AG04449 (cell line): Measurements from ENCODE around the gene ADAMTSL4.

Experiments used
- CTCF ChIA-PET: fragments of 350-600 bp; formaldehyde crosslinking; extraction: SDS; loops from one replicate; lab custom pipeline; 2021; ENCODE audit warnings: antibody characterized with exemption; lab: Yijun Ruan, JAX
- POLR2A ChIA-PET: fragments of 400-600, 350-600 bp; formaldehyde crosslinking; extraction: SDS; loops from one replicate; lab custom pipeline; 2020; ENCODE audit warnings: antibody characterized with exemption, inconsistent platforms; lab: Yijun Ruan, JAX
- DNase-seq: peaks from one replicate; pipeline ENCODE4 v3.0.0-alpha.2; 2010; ENCODE audit warnings: low read depth, low spot score
- H3K4me3 ChIP-seq: 2 replicates; pipeline ENCODE4 v1.5.1; 2011; ENCODE audit warnings: low read depth, mild to moderate bottlenecking, control low read depth, low read length
- CTCF ChIP-seq: IDR thresholded peaks from one replicate; pipeline ENCODE4 v1.5.1; 2011; ENCODE audit warnings: mild to moderate bottlenecking, moderate library complexity, low read length, control low read depth, inconsistent platforms; ENCODE audit not compliant: insufficient read depth; ENCODE audit errors: missing control alignments

The ADAMTSL4 gene

GRCh38 chr1:150551784-150552127, 2.5 kb downstream of the ADAMTSL4 start:
- CTCF ChIA-PET, result interaction anchor here (0.9 to 13.4 kb wide), 9 partner anchors 8 to 296 kb away, joined by 3 to 133 read pairs (median 4); no protein-coding TSS in a partner anchor
- POLR2A ChIA-PET, result interaction anchor here (1.7 kb wide), 1 partner anchor 9 kb away, joined by 8 read pairs; no protein-coding TSS in a partner anchor
- TF ChIP-seq CTCF, result no peak
- no peak for DNase-seq
- H3K4me3 ChIP-seq, result no peak overlapping the region

GRCh38 chr1:150552128-150552910, 3.1 kb downstream of the ADAMTSL4 start:
- H3K4me3 ChIP-seq, result no peak overlapping the region
- DNase-seq, result no peak
- ChIA-PET CTCF (interaction anchor here (0.7 to 13.4 kb wide), 8 partner anchors 7 to 297 kb away, joined by 3 to 133 read pairs (median 4); no protein-coding TSS in a partner anchor), POLR2A (interaction anchor here (1.7 kb wide), 1 partner anchor 8 kb away, joined by 8 read pairs; no protein-coding TSS in a partner anchor)
- no peak for TF ChIP-seq CTCF

GRCh38 chr1:150552911-150553289, 3.7 kb downstream of the ADAMTSL4 start:
- CTCF ChIA-PET, result interaction anchor here (0.7 to 13.4 kb wide), 7 partner anchors 7 to 297 kb away, joined by 3 to 133 read pairs (median 4); no protein-coding TSS in a partner anchor
- TF ChIP-seq CTCF, result no peak
- POLR2A ChIA-PET, result interaction anchor here (0.9 kb wide), 1 partner anchor 40 kb away, joined by 3 read pairs; no protein-coding TSS in a partner anchor
- DNase-seq, result no peak
- H3K4me3 ChIP-seq, result no peak overlapping the region

GRCh38 chr1:150553392-150554085, 4.3 kb downstream of the ADAMTSL4 start:
- POLR2A ChIA-PET, result interaction anchor here (0.6 to 0.9 kb wide), 3 partner anchors 9 to 69 kb away, joined by 3 to 4 read pairs (median 4); no protein-coding TSS in a partner anchor
- DNase-seq, result no peak
- CTCF ChIA-PET, result interaction anchor here (0.8 to 19.4 kb wide), 5 partner anchors 18 to 88 kb away, joined by 3 to 315 read pairs (median 3); partner anchors contain the start of gene ENSA
- TF ChIP-seq CTCF, result no peak
- no peak overlapping the region for H3K4me3 ChIP-seq

- no peak overlapping the region for H3K4me3 ChIP-seq
- POLR2A ChIA-PET, result interaction anchor here (0.6 to 0.9 kb wide), 2 partner anchors 8 to 70 kb away, joined by 4 read pairs; no protein-coding TSS in a partner anchor
- CTCF ChIA-PET, result interaction anchor here (0.8 to 19.4 kb wide), 6 partner anchors 10 to 89 kb away, joined by 3 to 315 read pairs (median 4); partner anchors contain the start of gene ENSA
- DNase-seq, result no peak
- TF ChIP-seq CTCF, result no peak
Observed at GRCh38 chr1:150554086-150554452, 4.9 kb downstream of the ADAMTSL4 start.
